IPS-20b (cell line): ENCODE results near the gene TAS2R1.

ENCODE experiments used
- H3K27ac ChIP-seq: one replicate; pipeline ENCODE4 v1.5.1; 2013; ENCODE audit warnings: low read length
- H3K27me3 ChIP-seq: 2 replicates; pipeline ENCODE4 v1.6.1; 2013; ENCODE audit warnings: mild to moderate bottlenecking, low read length, inconsistent platforms; ENCODE audit not compliant: insufficient read depth
- H3K36me3 ChIP-seq: 2 replicates; pipeline ENCODE4 v1.6.1; 2013; ENCODE audit warnings: low read depth, mild to moderate bottlenecking, inconsistent platforms, low read length, moderate library complexity; ENCODE audit not compliant: insufficient read depth
- H3K4me1 ChIP-seq: 2 replicates; pipeline ENCODE4 v1.6.1; 2013; ENCODE audit warnings: mild to moderate bottlenecking, control low read depth, inconsistent platforms, low read length, moderate library complexity; ENCODE audit not compliant: insufficient read depth
- H3K4me3 ChIP-seq: 2 replicates; pipeline ENCODE4 v1.5.1; 2013; ENCODE audit warnings: mild to moderate bottlenecking, low read length, inconsistent platforms
- H3K9ac ChIP-seq: 2 replicates; pipeline ENCODE4 v1.6.1; 2013; ENCODE audit warnings: low read depth, mild to moderate bottlenecking, inconsistent platforms, low read length, moderate library complexity
- H3K9me3 ChIP-seq: 2 replicates; pipeline ENCODE4 v1.6.1; 2013; ENCODE audit warnings: mild to moderate bottlenecking, low read depth, low read length, inconsistent platforms; ENCODE audit not compliant: insufficient read depth

The TAS2R1 gene

DNA sequence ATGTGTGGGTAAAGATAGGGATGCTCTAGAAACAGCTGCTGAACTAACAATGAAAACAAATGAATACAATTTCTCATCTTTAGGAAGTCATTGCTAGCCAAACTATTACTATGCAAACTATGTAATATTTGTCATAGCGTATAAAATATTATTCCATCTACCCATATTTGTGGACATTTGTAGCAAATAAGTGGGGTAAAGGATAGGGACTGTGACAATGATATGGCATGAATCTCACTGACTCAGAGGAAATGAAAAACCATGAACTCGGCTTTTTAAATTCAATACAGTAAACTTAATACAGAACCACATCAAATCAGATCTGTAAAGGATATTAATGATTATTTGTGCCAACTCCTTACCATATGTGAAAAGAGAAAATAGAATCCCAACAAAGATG lies 16.7 kb upstream of the TAS2R1 start:
- Histone ChIP-seq H3K9me3 (no peaks in the 10 kb centered on the region), H3K36me3 (no peaks in the 10 kb centered on the region), H3K4me1 (no peaks in the 10 kb centered on the region), H3K27me3 (no peaks in the 10 kb centered on the region), H3K4me3 (no peak overlapping the region), H3K27ac (no peak overlapping the region), H3K9ac (no peak overlapping the region)

DNA sequence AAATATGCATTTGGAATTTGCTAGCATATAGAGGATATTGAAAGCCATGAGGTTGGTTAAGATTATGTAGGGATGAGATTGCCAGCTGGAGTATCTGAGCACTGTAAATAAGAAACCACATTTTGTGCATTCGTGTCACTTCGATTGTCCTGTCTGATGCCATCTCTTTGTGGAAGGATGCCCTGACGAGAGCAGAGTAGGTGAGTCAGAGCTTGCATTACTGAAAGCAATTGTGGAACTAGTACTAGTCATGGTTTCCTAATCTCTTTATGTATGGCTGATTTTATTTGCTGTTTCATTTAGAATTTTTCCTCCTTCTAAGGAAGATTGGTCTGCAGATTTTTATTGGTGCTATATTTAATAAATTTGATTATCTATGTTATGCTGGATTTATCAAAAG lies 14.5 kb upstream of the TAS2R1 start:
- Histone ChIP-seq H3K36me3 (no peaks in the 10 kb centered on the region), H3K27ac (no peak overlapping the region), H3K9me3 (no peaks in the 10 kb centered on the region)

DNA sequence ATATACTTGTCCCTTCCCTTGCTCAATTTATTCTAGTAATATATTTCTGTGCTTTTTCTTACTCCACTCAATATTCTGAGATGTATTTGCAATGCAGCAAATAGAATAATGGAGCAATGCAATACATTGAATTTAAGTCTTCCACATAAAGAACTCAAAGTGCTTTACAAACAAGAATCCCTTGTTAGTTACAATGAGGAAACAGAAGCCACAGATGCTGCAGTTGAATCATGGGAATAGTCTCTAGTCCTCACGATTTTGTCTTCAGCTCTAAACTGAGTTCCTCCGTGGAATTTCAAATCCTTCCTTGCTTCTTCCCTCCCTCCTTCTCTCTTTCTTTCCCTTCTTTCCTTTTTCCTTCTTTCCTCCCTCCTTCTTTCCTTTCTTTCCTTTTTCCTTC lies 12.5 kb upstream of the TAS2R1 start:
- Histone ChIP-seq H3K9me3 (no peaks in the 10 kb centered on the region), H3K27me3 (no peaks in the 10 kb centered on the region), H3K4me1 (no peaks in the 10 kb centered on the region), H3K4me3 (no peak overlapping the region), H3K27ac (no peak overlapping the region), H3K36me3 (no peaks in the 10 kb centered on the region), H3K9ac (no peak overlapping the region)

More for the DNA sequence above, 14.5 kb upstream of the TAS2R1 start:
- no peaks in the 10 kb centered on the region for H3K4me1 ChIP-seq
- H3K27me3 ChIP-seq, result no peaks in the 10 kb centered on the region
- no peak overlapping the region for H3K4me3 ChIP-seq
- no peak overlapping the region for H3K9ac ChIP-seq

DNA sequence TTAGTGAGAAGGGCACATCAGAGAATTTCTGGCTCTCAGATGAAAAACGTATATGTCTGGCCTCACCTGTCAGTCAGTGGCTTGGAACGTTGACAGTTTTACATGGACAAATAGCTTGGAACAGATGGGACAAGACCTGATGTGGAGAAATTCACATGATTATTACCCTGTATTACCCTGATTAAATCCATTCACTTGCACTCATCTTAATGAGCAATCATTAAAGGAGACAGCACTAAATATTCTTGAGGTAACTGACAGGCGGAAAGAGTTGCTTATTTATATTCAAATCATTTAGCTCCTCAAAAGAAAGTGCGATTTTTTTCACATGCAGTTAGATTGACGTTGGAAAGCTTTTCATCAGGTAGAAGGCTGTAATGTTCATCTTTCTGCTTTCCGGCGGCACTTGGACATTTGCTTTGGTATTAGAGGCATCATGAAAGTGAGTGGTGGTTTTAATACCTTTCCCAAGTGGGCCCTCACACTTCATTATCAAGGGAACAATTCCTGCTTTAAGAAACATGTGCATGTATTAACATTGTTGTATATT lies 11.7 kb upstream of the TAS2R1 start:
- Histone ChIP-seq H3K9ac (no peak overlapping the region), H3K4me1 (no peaks in the 10 kb centered on the region), H3K27ac (no peak overlapping the region), H3K4me3 (no peak overlapping the region), H3K36me3 (no peaks in the 10 kb centered on the region), H3K27me3 (no peaks in the 10 kb centered on the region), H3K9me3 (peaks cover 4% of the 10 kb centered on the region; the same call in 1 of the 2 replicates)

DNA sequence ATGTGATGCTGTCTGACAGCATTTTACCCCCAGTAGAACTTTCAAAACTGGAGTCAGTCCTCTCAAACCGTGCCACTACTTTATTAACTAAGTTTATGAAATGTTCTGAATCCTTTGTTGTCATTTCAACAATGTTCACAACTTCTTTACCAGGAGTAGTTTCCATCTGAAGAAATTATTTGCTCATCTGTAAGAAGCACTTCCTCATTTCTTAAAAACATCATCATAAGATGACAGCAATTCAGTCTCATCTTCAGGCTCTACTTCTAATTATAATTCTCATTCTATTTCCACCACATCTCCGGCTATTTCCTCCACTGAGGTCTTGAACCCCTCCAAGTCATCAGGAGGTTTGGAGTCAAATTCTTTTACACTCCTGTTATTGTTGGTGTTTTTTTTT lies 2.3 kb upstream of the TAS2R1 start:
- no peak overlapping the region for H3K27ac ChIP-seq
- no peaks in the 10 kb centered on the region for H3K27me3 ChIP-seq
- no peaks in the 10 kb centered on the region for H3K36me3 ChIP-seq
- peaks cover 10% of the 10 kb centered on the region for H3K9me3 ChIP-seq
- no peak overlapping the region for H3K9ac ChIP-seq
- H3K4me1 ChIP-seq, result no peaks in the 10 kb centered on the region
- H3K4me3 ChIP-seq, result no peak overlapping the region

DNA sequence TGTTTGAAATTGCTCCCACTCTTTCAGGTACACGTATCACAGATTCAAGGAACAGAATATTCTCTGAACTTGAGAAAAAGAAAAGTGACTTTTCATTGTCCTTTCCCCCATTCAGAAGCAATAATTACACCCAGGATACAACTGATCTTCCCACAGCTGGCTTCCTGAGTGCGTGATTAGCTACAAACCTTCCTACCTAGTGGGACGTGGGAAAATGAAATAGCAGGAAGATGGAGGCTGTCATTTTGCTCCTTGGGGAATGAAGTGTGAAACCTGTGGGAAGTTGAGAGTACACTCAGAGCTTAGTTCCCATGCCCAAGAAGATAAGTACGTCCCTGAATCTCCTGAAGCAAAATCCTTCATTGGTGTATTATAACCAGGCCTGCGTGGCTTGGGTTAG lies 2.6 kb downstream of the TAS2R1 start:
- Histone ChIP-seq H3K9ac (no peak overlapping the region), H3K4me1 (no peaks in the 10 kb centered on the region), H3K27me3 (no peaks in the 10 kb centered on the region), H3K27ac (no peak overlapping the region), H3K4me3 (no peak overlapping the region), H3K9me3 (no peaks in the 10 kb centered on the region), H3K36me3 (no peaks in the 10 kb centered on the region)

DNA sequence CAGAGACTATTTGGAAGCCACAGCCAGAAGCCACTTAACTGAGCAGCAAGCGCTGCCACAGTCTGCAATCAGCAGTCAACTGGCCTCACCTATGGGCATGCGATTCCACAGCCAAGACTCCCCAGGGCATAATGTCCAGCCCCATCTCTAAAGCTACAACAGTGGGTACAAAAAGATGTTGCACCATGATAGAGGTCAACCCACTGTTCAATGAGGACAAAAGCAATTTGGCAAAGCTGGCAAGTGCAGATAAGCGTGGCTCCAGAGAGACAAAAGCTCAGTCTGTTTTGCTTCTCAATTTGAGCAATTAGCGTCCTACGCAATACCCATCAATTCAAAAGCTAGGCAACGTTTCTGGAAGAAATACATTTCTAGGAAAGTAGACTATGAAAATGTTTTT lies 3.2 kb downstream of the TAS2R1 start:
- Histone ChIP-seq H3K4me1 (no peaks in the 10 kb centered on the region), H3K27me3 (no peaks in the 10 kb centered on the region), H3K9me3 (no peaks in the 10 kb centered on the region), H3K27ac (no peak overlapping the region), H3K4me3 (no peak overlapping the region), H3K9ac (no peak overlapping the region), H3K36me3 (no peaks in the 10 kb centered on the region)

DNA sequence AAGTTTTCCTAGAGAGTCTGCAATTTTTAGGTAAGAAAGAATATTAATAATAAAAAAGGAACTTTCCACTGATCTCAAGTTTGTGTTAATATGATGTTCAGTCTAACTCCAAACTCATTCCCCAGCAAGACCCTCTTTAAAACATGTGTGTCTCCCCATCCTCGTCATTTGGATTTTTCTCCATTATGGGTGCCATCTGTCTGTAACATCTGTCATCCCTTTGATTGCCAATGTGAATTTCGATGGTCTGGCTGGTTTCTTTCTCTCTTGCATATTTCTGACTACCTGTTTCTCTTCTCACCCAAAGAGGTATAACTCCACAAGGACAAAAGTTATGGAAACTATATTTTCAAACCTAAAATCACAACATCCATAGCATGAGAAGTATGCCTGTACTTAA lies 4.4 kb downstream of the TAS2R1 start:
- Histone ChIP-seq H3K4me3 (no peak overlapping the region), H3K4me1 (no peaks in the 10 kb centered on the region), H3K27me3 (no peaks in the 10 kb centered on the region), H3K36me3 (no peaks in the 10 kb centered on the region), H3K9ac (no peak overlapping the region), H3K27ac (no peak overlapping the region), H3K9me3 (no peaks in the 10 kb centered on the region)

DNA sequence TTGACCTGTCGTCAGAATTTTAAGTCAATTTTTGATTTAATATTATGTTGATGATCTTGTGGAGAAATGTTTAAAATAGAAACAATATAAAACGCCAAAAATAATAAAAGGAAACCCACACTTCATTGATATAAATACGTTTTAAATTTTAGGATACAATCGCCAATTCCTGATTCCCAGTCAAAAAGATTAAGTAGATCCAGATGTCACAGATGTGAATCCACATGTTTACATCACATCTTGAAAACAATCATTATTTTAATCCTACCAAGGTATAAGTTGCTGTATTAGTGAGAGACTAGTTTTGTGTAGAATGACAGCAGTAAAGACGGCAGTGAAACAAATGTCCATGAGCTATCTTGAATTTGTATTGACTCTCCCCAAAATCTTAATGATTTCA lies 4.9 kb downstream of the TAS2R1 start:
- H3K9me3 ChIP-seq, result no peaks in the 10 kb centered on the region
- H3K4me3 ChIP-seq, result no peak overlapping the region
- H3K36me3 ChIP-seq, result no peaks in the 10 kb centered on the region
- no peak overlapping the region for H3K9ac ChIP-seq
- no peaks in the 10 kb centered on the region for H3K4me1 ChIP-seq
- H3K27me3 ChIP-seq, result no peaks in the 10 kb centered on the region
- no peak overlapping the region for H3K27ac ChIP-seq

DNA sequence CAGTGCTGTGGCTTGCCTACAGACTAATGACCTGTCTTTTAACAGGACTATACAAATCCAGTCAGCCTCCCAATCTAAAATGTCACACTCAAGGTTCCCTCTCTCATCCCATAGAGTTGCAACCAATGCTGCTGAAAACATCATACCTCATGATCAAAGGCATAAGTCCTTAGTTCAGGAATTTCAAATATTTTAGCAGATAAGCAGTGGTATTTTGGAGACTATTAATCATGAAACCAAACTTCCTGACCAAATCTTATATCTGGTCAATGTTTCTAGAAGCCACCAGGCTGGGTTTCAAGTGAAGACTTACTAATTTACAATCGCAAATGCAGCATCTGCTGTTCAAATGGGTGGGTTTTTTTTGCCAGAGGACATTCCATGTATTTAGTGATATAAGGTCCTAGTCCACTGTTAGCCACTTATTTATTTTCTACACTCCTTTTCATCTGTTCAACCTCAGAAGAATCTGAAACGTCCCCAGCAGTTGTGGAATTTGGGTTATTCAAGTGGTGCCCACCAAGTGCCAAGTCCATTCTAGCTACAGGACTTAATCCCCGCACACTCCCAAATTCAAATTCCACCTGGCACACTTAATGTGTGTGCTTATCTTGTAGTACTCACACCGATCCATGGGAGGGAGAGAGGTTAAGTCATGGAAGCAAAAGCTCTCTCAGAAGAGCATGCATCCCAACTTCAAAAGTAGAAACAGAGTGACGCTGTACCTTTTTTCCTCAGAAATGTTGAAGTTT lies 5.8 kb downstream of the TAS2R1 start:
- no peaks in the 10 kb centered on the region for H3K27me3 ChIP-seq
- H3K4me3 ChIP-seq, result no peak overlapping the region
- H3K36me3 ChIP-seq, result no peaks in the 10 kb centered on the region
- no peaks in the 10 kb centered on the region for H3K4me1 ChIP-seq
- no peak overlapping the region for H3K27ac ChIP-seq
- H3K9ac ChIP-seq, result no peak overlapping the region
- H3K9me3 ChIP-seq, result no peaks in the 10 kb centered on the region

DNA sequence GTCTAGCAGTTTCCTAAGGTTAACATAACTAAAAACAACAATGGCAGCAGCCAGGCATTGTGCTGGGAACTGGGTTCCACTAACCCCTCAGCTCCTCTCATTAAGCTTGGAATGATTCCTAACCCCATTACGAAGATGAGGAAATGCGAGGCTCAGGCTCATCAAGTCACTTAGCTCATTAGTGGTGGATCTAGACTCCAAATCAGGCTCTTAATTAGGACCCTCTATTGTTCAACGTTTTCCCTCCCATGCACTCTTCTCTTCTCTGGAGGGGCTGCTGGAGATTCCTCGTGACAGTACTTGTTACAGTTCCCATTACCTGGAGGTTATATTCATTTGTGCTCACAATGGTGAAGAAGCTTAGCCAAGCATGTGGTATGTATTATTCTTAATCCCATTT lies 6.5 kb downstream of the TAS2R1 start:
- Histone ChIP-seq H3K9ac (no peak overlapping the region), H3K27me3 (no peaks in the 10 kb centered on the region), H3K36me3 (no peaks in the 10 kb centered on the region), H3K4me3 (no peak overlapping the region), H3K9me3 (no peaks in the 10 kb centered on the region), H3K4me1 (no peaks in the 10 kb centered on the region), H3K27ac (no peak overlapping the region)

DNA sequence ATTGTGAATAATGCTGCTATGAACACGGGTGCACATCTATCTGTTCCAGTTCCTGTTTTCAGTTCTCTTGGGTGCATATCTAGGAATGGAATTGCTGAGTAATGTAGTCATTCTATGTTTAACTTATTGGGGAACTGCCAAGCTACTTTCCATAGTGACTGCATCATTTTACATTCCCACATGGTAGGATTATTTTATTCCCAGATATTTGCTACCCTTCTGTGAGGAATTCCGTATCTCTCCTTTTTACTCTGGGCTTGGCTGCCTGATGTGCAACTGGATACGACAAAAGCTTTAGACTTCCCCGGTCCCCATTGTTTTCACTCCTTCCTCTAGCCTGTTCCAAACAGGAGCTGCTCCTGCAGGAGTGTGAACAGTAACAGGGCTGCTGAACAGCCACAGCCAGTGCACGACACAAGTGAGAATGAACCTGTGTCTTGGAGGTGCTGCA lies 7.2 kb downstream of the TAS2R1 start:
- Histone ChIP-seq H3K9ac (no peak overlapping the region), H3K36me3 (no peaks in the 10 kb centered on the region), H3K27me3 (no peaks in the 10 kb centered on the region), H3K4me3 (no peak overlapping the region), H3K4me1 (no peaks in the 10 kb centered on the region), H3K9me3 (no peaks in the 10 kb centered on the region), H3K27ac (no peak overlapping the region)
